ENCODE measurements around the gene TKFC.

TKFC gene

DNA sequence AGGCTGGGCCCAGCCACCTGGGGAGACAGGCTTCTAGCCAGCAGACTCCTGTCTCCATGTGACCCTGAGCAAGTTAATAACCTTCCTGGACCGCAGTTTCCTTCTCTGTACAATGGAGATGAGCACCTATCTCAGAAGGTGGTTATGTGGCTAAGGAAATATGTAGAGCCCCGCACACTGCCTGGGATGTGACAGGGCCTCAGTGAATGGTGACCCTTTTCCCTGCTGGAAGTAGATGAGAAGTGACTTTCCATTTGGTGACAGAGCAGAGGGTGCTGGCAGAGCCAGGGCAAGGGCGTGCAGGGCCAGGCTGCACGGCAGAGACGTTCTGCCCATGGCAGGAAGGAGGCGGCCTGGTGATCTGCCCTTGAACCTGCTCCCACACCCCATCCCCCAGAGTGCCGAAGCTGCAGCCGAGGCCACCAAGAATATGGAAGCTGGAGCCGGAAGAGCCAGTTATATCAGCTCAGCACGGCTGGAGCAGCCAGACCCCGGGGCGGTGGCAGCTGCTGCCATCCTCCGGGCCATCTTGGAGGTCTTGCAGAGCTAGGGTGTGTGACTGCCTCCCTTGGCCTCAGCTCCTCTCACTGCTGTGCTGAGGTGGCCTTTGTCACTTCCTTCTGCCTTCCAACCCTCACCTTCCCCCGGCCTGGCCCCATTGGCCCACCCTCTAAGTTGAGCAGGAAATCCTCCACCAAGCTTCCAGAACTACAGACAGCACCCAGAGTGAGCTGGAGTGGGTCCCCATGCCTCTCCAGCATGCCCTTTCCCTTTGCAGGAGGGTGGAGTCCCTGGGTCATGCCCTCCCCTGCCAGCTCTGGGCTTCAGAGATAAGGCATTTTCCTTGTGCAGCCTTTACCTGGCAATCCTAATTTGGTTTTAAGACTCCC is 13.2 kb downstream of the TKFC start:
- DNase-seq (ENCODE audit: low read depth in 2 of 2), result no peak

DNA sequence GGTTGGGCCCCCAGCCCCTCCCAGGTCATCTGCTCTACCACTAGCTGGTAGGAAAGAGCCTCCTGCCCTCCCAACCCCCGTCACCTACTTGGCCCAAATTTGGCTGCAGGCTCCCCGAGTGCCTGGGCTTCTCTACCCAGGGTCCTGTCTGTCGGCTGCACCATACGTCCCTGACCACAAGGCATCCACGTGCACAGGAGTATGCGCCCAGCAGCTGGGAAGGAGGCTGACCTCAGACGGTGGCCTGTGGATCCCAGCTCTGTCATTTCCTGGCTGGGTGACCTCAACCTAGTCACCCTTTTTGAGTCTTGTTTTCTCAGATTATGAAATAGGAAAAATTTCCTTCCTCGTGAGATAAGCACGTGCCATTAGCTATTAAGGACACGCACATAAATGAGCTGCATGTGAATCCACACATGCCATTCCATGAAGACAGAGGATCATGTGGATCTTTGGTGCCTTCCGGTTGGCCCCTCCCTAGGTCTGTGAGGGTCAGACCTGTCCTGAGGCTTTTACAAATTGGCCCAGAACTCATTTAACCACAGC is 15.0 kb downstream of the TKFC start:
- DNase-seq (ENCODE audit: low read depth in 2 of 2), result no peak

DNA sequence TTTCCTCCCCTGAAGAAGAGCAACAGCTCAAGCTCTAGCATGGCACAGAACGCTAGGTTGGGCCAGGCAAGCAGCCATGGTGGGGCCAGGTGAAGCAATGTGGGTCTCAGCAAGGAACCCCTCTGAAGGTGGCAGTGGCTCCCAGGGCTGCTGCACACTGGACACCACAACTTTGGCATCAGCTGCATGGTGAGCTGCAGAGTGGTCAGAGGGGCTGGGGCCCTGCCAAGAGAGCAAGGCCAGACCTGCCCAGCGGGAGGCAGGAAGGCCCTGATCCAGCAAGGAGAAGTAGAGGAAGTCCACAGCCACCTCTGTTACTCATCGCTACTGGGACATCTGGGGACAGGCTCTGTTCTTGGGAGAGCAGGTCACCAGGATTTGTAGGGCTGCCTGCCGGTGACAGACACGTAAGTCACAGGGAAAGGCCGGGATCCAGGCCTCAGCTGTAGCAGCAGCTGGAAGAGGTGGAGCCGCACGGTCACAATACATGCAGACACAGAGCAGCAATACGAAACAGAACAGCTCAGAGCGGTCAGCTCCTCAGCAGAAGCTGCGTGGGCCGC is 16.2 kb downstream of the TKFC start:
- no peak for DNase-seq (ENCODE audit: low read depth in 2 of 2)

DNA sequence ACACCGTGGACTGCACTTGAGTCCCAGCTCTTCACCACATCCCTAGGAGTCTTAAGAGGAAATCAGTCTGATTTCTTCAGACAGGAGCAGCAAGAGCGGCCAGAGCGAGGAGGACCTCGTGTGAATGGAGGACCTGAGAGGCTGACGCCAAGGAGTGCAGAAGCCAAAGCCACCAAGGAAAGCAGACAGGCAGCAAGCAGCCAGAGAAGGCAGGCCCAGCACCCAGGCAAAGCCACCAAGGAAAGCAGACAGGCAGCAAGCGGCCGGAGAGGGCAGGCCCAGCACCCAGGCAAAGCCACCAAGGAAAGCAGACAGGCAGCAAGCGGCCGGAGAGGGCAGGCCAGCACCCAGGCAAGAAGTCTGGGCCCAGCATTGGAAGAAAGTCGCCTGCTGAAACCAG is 16.9 kb downstream of the TKFC start:
- DNase-seq (ENCODE audit: low read depth in 2 of 2), result no peak

DNA sequence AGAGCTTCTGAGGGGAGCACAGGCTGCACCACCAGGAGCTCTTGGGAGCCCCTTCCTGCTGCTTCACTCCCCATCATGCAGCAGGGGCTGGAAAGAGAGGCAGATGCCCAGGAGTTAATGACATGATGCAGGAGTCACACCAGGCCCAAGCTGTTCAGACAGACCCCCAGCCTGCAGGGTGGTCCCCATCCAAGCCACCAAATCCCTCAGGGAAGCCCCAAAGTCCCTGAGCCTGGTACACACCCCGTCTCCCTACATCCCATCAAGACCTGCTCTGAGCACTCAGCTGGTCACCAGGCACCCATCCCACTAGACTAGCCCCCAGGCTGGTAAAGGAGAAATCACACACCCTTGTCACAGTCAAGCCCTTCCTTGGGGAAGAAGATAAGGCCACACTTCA is 17.3 kb downstream of the TKFC start:
- DNase-seq (ENCODE audit: low read depth in 2 of 2), result no peak

DNA sequence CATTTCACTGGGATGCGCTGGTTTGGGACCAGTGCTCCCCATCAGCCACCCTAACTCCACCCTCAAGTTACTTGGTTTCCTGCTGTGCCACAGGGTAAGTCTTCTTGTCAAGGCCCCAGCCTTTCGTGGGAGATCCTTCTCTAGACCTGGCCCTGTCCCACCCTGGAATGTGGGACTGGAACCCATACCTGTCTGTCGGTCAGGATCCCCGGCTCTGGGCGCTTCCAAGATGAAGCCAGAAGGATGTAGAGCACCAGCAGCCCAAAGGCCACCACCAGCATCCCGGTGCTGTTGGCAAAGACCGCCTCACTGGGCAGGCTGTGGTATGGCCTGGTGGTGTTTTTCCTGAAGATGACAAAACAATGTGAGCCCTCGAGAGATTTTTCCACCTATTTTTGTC is 17.8 kb downstream of the TKFC start:
- no peak for DNase-seq (ENCODE audit: low read depth in 2 of 2)

DNA sequence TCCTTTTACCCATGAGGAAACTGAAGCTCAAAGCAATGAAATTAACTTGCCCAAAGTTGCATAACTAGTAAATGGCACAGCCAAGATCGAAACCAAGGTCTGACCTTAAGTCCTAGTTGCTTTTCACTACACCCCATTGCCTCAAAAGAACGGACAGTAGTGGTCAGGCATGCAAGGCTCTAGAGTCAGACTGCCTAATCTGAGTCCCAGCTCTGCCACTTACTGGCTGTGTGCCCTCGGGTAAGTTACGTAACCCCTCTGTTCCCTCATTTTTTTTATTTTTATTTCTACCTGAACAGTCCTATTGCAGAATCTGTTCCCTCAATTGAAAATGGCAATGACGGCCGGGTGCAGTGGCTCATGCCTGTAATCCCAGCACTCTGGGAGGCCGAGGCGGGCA is 19.0 kb downstream of the TKFC start:
- no peak for DNase-seq (ENCODE audit: low read depth in 2 of 2)

DNA sequence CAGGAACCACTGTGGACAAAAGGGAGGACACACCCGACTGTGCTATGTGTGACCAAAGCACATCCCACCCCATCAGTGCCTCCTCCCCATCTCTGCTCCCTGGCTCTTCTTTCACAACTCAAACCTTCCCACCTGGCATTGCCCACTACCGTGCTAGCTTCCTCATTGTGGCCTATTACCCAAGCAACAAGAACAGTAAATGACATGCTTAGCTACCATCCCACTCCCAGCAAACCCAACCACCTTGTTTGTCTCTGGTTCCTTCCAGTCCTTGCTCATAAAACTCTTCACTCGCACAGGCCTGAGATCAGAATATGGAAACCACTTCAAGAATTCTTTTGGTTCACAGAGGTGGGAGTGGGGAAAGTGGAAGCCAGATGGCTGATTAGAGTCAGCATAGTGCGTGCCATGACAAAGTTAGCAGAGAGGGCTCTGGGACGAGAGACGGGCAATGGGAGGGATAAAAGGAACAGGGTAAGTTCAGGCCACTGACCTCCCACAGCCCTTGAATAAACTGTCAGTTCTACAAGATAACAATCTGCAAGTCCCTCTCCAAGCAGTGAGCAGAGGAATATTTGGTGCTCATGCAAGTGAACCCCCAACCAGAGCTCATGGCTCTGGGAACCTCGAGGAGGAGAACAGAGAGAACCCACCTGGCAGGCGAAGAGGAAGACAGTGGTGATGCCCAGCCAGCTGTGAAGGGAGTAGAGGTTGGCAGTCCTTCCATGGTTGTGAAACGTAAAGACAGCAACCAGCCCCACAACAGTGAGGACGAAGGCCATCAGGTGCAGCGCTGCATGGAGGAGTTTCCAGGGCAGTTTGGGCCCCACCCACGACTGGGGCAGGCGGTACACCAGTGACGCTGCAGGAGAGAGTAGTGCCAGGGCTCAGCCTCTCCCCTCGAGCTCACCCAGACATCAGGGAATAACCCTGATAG is 20.4 kb downstream of the TKFC start:
- DNase-seq (ENCODE audit: low read depth in 2 of 2), result no peak

DNA sequence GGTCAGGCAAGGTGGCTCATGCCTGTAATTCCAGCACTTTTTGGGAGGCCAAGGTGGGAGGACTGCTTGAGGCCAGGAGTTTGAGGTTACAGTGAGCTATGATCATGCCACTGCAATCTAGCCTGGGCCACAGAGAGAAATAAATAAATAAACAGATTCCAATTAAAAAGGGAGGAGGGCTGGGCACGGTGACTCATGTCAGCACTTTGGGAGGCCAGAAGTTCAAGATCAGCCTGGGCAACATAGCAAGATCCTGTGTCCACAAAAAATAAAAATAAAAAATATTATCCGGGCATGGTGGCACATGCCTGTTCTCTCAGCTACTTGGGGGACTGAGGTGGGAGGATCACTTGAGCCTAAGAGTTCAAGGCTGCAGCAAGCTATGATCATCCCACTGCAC is 21.2 kb downstream of the TKFC start:
- DNase-seq (ENCODE audit: low read depth in 2 of 2), result no peak

DNA sequence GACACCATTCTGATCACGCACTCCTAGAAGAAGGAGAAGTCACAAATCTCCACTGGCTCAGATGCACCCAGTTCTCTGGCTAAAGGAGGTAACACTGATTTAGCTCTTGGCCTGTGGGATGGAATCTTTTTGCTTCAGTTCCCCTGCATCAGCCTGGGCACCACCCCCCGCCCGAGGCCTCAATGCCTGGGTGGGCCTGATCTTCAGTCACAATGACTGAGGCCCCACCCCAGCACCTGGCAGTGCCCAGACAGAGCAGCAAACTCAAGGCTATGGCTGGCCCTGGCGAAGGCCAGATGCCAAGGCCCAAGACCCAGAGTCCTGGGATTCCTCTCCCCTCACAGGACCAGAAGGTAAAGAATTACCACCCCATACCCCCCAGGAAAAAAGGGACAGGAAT is 23.7 kb downstream of the TKFC start:
- DNase-seq (ENCODE audit: low read depth in 2 of 2), result no peak

DNA sequence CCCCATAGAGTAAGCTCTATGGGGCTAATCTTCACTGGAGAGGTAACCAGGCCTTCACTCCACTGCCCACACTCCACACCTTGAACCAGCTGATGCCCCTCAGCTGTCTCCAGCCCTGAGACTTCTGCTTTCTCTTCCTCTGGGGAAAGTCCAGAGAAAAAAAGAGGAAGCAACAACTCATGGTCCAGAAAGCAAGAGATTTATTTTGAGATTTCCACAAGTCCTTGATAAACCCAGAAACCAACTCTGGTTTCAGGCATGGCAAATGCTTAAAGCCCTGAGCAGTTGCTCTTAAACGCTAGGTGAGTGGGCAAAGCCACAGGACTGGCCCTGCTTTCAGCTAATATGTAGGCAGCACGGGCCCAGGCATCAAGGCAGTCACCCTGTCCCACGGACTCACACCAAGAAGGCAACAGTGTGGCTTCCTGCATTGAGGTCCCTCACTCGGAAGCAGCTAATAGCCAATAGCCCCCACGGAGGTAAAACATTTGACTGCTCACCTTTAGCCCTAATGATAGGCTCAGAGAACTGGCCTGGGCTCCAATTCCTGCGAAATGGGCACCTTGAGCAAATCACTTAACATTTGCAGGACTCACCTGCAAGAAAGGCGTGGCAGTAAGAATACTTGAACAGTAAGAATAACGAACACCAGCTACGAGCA is 24.3 kb downstream of the TKFC start:
- no peak for DNase-seq (ENCODE audit: low read depth in 2 of 2)

DNA sequence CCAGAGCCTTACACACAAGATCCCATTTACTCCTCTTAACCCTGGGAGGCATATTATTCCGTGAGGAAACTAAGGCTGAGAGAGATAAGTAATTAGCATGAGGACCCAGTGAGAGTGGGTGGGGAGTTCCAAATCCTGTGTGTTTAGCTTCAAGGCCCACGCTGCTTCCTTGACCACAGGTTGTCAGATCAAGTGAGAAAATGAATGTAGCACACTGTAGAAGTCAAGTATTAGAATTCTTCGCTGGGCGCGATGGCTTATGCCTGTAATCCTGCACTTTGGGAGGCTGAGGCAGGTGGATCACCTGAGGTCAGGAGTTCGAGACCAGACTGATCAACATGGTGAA is 24.8 kb downstream of the TKFC start:
- no peak for DNase-seq (ENCODE audit: low read depth in 2 of 2)

DNA sequence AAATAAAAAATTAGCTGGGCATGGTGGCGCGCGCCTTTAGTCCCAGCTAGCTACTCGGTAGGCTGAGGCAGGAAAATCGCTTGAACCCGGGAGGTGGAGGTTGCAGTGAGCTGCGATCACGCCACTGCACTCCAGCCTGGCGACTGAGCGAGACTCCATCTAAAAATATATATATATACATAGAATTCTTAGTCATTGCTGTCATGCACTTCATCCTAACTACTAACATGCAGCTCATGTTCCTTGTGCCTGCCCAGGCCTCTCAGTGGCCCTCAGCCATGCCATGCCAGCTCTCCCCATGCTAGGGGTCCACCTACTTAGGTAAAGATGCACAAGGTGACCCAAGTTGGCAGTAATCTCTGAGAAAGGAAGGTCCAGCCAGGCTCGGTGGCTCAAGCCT is 25.5 kb downstream of the TKFC start:
- DNase-seq (ENCODE audit: low read depth in 2 of 2), result no peak

DNA sequence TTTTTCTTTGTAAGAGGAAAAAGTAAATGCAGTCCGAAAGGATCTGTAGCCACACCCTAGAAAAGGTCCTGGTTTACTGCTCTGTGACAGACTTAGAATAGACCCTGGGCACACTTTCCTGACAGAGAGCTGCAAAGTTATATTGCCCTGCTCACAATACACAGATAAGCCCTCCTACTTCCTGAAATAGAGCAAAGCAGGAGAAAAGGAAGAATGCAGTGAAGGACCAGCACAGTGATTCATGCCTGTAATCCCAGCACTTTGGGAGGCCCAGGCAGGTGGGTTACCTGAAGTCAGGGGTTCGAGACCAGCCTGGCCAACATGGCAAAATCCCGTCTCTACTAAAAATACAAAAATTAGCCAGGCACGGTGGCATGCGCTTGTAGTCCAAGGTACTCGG is 26.5 kb downstream of the TKFC start:
- no peak for DNase-seq (ENCODE audit: low read depth in 2 of 2)

DNA sequence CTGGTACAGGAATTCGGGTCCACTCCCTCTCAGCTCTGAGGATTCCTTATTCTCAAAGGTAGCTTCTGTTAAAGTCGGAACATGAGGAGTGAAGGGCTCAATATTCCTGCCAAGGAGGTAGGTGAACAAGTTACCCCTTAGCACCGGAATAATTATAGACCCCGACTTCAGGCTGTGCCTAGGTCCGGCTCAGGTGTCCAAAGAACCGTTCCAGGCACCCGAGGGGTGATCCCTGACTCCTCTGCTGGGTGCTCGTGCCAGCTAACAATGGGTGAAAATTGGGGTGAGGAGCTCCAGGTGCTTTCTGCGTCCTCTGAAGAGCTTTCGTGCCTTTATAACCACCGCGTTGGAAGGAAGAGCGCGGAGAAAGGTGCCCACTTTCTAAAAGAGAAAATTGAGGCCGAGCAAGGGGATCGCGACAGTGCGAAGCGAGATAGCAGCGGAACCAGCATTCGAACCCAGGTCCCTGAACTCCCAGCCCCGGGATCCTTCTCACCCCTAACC is 28.3 kb downstream of the TKFC start:
- DNase-seq (ENCODE audit: low read depth in 2 of 2), result no peak

DNA sequence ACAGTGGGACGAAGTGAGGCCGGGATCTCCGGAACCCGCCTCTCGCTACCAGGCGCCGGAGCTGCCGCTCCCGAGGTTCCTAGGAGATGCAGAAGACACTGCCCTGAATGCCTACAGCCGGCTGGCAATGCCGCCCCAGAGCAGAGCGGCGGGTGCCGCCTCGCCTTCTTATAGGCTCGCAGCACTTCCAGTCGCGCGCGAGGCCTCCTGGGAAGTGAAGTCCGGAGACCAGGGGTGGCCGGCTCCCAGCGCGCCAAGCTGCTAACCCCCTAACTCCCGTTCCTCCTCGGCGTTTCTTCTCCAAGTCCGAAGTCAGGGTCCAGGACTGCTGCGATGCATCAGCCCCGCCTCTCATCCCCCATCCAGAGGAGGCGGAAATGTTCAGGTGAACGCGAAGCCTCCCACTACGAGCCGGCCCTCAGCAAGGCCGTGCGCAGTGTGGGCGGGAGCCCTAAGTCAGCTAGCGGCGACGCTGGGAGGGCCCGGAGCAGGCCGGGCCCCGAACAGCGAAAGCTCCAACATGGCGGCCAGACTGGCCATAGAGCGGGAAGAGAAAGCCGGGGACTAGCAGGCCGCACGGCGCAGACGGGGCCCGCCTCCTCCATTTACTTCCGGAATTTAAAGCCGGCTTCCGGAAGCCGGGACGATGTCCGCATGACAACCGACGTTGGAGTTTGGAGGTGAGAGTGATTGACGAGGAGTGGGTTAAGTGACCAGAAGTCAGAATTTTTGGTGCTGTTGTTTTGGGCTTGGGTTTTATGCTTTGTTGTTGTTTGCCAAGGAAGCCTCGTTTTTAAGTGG is 28.9 kb downstream of the TKFC start, which contains the start of the genes CYB561A3 and TMEM138:
CYB561A3 (minus strand) TSS at position 142 of the 801 bp plus-strand sequence. CDS start 5,169 bp downstream, outside the sequence.
TMEM138 (plus strand) TSS at position 634 of the 801 bp plus-strand sequence. CDS start 2,017 bp downstream, outside the sequence.
- DNase-seq (ENCODE audit: low read depth in 2 of 2), result peak; percentile 89 to 90

DNA sequence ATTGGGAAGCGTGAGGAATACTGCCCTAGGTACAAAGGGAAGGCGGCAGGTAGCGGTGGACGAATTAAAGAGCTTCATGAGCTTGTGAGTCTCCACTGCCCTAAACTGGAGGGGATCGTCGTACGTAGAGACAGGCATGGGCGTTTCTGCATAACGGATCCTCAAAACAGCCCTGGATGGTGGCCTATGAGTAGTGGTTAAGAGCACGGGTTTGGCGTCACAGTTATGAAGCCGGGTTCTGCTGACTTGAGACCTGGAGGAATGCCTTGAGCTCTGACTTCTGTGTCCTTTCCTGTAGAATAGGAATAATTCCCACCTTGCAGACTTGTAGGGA is 29.5 kb downstream of the TKFC start:
- DNase-seq (ENCODE audit: low read depth in 2 of 2), result no peak

DNA sequence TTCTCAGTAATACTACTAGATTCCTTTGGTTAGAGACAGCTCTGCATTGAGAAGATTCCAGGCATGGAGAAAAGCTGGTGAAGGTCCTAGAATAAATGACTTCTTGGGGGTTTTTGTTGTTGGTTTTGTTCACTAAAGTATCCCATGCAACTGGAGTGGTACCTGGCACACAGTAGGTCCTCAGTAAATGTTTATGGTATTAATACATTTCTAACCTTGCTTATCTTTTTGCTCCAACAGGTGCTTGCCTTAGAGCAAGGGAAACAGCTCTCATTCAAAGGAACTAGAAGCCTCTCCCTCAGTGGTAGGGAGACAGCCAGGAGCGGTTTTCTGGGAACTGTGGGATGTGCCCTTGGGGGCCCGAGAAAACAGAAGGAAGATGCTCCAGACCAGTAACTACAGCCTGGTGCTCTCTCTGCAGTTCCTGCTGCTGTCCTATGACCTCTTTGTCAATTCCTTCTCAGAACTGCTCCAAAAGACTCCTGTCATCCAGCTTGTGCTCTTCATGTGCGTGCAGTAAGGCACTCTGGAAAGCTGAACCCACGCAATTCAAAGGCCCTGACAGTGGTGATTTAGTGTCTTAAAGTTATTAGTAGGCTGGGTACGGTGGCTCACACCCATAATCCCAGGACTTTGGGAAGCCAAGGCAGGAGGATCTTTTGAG is 31.1 kb downstream of the TKFC start:
- no peak for DNase-seq (ENCODE audit: low read depth in 2 of 2)

DNA sequence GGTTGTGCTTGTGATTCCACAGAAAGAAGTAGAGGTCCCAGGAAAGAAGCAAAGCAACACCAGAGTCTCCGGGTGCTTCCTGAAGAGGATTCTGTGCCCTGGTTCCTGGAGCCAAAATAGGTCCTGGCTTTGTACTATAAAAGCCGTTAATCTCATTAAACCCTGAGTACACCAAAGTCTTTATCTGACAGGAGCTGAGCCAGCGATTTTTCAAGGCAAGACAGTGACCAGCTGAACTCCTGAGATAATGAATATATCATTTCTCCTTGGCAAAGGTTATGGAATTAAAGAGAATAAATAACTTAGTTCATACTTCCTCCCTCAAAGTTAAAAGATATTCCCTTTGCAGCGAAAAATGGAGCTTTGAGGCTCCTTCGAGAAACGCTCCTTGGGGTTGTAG is 34.4 kb downstream of the TKFC start:
- DNase-seq (ENCODE audit: low read depth in 2 of 2), result no peak

DNA sequence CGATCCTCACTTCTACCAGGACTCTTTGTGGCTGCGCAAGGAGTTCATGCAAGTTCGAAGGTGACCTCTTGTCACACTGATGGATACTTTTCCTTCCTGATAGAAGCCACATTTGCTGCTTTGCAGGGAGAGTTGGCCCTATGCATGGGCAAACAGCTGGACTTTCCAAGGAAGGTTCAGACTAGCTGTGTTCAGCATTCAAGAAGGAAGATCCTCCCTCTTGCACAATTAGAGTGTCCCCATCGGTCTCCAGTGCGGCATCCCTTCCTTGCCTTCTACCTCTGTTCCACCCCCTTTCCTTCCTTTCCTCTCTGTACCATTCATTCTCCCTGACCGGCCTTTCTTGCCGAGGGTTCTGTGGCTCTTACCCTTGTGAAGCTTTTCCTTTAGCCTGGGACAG is 35.6 kb downstream of the TKFC start:
- DNase-seq (ENCODE audit: low read depth in 2 of 2), result no peak
